K562 (cell line): ENCODE measurements around the gene LZTR1.

Experiments
- ESRRA ChIP-seq: fragments of 450-650 bp; IDR thresholded peaks from 2 replicates; pipeline ENCODE4 v1.6.1; 2014; ENCODE audit warnings: low read depth, mild to moderate bottlenecking, moderate library complexity, borderline replicate concordance
- IRF1 ChIP-seq: sonication (generic); formaldehyde crosslinking; IDR thresholded peaks from 2 replicates; pipeline ENCODE4 v1.8.0; 2022; ENCODE audit warnings: missing genetic modification reagents, mild to moderate bottlenecking, borderline replicate concordance
- MAZ ChIP-seq, 2 experiments: fragments of 450-650 bp in 1 of 2; sonication (generic) in 1 of 2; formaldehyde crosslinking; IDR thresholded peaks in 1 of 2; conservative IDR thresholded peaks in 1 of 2; 2 replicates each; pipeline versions ENCODE4 v1.4.0 to v1.5.0; 2020; ENCODE audit warnings: mild to moderate bottlenecking in 1 of 2, missing genetic modification reagents in 1 of 2
- ZNF512 ChIP-seq: IDR thresholded peaks from 2 replicates; pipeline ENCODE4 v1.6.1; 2016; ENCODE audit warnings: missing genetic modification characterization, missing compliant biosample characterization

DNA sequence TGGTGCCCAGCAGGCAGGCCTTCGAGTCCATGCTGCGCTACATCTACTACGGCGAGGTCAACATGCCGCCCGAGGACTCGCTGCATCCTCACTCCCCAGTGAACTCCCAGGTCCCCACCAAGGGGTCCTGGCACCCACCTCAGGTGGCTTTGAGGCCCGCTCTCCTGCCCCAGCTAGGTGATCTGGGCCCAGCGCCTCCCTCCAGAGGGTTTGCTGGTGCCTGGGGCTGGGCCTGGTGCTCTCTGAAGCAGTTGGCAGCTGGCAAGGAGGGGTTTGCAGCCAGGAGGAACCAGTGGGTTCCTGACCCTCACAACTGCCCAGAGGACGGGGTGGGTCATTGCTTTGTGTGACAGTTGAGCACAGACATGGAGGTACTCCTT, 13.9 kb downstream of the LZTR1 start:
- TF ChIP-seq ESRRA (no peak), IRF1 (CRISPR knock-in tag) (no peak), MAZ (CRISPR knock-in tag; conservative IDR thresholded peaks at IDR 0.05 in 1 of 2, IDR thresholded peaks at IDR 0.05 in 1 of 2) (no peak), ZNF512 (tag) (no peak)
